Astrocyte of the hippocampus (primary cell): ENCODE data around the gene AMIGO1.

Experiments used
- DNase-seq: peaks from one replicate; pipeline ENCODE4 v3.0.0; 2011; ENCODE audit warnings: low read depth, low spot score

Gene AMIGO1

GRCh38 chr1:109532365-109533136, 23.0 kb upstream of the AMIGO1 start:
- peak; percentile 87 for DNase-seq

DNA sequence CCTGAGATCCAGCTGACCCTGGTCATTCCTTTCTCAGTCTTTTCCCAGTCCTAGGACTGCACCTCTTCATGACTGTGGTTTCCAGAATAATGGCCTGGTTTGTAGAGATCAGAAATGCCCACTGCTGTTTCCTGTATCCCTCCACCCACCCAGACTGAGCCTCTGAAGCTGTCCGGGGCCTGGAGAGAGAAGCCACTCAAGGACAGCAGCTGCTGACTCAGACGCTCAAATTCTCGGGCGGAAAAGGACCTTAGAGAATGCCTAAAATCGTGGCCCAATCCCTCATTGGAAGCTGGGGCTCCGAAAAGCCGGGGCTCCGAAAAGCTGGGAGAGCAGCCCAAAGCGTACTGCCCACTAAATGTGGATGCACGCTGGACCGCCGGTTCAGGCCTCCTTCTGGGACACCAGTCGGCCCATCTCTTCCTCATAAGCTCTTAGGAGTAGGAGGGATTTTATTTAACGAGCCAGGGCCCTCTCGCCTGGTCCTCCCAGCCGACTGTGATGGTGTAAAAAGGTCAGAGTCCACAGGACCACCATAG, 22.4 kb upstream of the AMIGO1 start:
- DNase-seq, result no peak

- no peak for DNase-seq
Observed at GRCh38 chr1:109531380-109531779, 21.9 kb upstream of the AMIGO1 start.

GRCh38 chr1:109530457-109531087, 21.0 kb upstream of the AMIGO1 start:
- DNase-seq, result no peak

GRCh38 chr1:109529881-109530456, 20.4 kb upstream of the AMIGO1 start:
- DNase-seq, result no peak

- no peak for DNase-seq
Observed at GRCh38 chr1:109528712-109529111, 19.2 kb upstream of the AMIGO1 start.

GRCh38 chr1:109527846-109528695, 18.5 kb upstream of the AMIGO1 start:
- no peak for DNase-seq

DNA sequence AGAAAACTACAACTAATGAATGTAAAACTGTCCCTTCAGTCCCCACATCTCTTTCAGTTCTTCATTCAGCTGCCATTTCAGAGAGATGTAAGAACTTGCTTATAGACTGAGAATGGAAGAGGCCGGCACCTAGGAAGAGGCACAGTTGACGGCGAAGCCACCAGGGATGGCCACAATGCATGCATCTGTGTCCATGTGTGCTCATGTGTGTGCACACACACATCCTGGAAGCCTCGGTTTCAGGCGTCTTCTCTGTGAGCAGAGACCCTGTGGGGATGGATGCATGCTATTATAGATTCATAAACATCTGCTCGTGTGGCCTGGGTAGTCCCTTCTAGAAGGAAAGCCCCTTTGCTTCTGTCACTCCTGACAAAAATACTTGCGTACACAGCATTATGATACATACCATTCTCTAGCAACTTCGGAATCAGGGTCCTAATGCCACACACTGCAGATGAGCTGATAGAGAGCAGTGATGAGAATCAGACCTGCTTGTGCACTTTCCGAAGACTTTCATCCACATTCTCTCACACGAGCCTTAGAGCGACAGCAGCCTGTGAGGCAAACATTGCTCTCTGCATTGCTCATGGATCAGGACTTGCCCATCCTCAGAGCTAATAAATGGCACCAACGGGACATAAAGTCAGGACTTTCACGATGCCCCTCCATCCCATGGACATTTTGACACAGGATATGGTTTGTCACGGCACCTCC, 17.7 kb upstream of the AMIGO1 start:
- no peak for DNase-seq

DNA sequence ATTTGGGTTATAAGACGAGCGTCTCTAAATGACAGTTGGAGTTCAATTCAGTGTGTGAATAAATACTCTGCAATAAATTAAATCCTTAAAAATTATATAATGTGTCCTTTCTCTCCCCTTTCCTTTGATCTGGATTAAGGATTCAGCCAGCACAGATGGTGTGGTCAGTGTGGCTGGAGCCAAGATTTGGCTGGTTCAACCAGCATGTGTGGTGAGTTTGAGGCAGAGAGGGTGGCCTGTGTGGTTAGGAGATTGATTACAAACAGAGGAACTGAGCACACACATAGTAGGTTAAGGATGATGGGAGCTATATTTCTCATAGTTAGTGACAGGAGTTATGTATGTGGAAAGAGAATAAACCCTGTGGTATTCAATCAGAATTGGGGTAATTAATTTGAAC, 14.2 kb upstream of the AMIGO1 start:
- no peak for DNase-seq

- no peak for DNase-seq
Observed at GRCh38 chr1:109522026-109522425, 12.5 kb upstream of the AMIGO1 start.

GRCh38 chr1:109521002-109521951, 11.8 kb upstream of the AMIGO1 start:
- DNase-seq, result no peak

DNA sequence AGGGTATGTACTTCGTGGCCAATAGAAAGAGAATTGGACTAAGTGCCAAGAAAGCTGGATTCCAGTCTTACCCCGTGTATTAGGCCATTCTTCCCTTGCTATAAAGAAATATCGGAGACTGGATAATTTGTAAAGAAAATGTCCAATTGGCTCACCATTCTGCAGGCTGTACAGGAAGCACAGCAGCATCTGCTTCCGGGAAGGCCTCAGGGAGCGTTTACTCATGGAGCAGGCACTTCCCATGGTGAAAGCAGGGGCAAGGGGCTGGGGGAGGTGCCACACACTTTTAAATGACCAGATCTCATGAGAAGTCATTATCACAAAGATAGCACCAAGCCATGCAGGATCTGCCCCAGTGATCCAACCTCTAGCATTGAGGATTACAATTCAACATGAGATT, 7.8 kb upstream of the AMIGO1 start:
- no peak for DNase-seq

GRCh38 chr1:109516872-109517271, 7.3 kb upstream of the AMIGO1 start:
- peak; percentile 32 for DNase-seq

DNA sequence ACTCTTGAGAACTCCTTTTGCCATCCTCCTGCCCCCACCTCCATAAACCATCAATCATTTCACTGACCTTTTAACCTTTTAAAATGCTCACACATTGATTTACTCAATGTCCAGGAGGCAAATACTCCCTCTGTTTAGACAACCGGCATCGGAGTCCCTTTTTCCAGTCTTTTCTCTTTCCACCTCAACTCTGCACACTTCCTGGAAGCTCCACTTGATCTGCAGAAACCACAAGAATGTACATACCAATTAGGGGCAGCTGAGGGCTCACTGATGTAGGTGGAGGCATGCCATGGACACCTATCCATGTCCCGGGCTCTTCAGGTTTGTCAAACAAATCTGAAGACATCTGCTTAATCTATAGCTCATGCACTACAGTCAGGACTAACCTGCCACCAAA, 5.3 kb upstream of the AMIGO1 start:
- DNase-seq, result no peak

GRCh38 chr1:109513110-109513710, 3.7 kb upstream of the AMIGO1 start:
- DNase-seq, result no peak

DNA sequence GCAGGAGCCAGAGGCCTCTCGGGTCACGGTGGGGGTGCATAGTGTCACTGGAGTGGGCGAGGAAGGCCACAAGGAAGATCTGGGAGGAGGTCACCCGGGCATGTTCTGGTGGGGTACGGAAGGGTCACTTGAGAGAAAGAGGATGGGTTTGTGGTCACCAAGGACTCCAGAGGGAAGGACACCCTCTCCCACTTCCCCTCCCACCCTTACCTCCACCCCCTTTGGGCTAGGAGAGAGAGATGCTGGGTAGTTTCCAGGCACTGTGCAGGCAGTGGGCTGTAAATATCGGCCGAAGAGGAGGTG, 703 bp downstream of the AMIGO1 start:
- no peak for DNase-seq

DNA sequence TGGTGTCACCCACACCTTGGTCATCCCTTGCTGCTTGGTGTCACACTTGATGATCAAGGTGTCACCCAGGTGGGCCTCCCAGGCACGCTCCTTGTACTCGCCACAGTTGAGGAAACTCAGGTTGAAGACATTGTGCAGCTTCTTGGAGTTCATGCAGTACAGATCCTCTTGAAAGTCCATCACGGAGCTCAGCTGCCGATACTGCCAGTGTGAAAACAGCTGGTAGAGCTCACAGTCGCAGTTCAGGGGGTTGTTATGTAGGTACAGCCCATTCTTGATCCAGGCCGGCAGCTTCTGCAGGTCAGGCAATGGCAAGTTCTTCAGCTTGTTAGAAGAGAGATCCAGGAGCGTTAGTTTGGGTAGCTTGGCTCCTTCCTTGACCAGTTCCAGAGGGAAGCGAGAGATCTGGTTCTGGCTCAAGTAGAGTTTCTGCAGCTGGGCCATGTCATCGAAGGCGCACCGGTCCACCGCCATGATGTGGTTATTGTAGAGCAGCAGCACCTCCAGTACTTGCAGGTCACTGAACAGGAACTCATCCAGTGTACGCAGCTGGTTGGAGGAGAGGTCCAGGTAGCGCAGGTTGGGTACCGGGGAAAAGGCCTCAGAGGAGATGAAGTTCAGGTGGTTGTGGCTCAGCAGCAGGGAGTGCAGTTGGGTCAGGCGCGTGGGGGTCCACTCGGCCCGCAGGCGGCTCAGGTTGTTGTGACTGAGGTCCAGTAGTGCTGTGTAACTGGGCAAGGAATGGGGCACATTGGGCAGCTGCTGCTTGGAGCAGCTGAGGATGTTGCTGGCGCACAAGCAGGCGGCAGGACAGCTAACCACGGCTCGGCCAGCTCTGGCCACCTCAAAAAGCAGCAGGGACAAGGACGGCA, 1.3 kb downstream of the AMIGO1 start:
- DNase-seq, result no peak

DNA sequence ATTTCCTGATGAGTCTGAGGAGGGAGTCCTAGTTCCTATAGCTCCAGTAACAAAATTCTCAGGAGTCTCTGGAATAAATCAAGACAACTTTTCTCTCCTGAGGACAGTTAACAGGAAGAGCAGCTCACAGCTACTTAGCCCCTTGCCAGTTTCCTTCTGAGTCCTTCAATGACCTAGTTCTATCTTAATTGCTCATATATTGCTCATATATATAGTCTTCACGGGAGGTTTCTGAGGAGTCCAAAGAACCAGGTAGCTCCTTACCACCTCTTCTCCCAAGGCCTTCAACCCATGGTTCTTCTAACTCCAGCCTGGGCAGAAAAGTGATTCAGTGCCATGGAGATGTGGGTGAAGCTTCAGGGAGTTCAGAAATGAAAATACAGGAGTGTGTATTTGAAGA, 4.6 kb downstream of the AMIGO1 start:
- no peak for DNase-seq

DNA sequence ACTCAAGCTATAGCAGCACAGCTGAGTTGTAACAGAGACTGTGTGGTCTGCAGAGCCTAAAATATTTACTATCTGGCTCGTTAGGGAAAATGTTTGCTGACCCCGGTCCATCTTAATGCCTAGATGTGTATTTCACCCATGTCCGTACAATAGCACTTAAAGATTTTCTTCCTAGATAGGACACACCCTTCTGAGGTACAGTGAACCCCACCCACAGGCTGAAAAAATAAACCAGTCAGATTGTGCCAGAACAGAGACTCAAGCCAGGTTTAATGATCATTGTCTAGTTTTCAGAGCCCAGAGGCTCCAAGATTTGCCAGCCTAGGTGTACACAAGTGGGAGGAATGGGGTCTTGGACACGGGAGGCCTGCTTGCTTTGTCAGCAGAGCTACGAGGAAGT, 5.6 kb downstream of the AMIGO1 start:
- no peak for DNase-seq
